Raji (cell line): ENCODE data around the gene TBC1D30.

Experiments used
- POLR2A ChIP-seq: IDR thresholded peaks from 2 replicates; pipeline ENCODE4 v1.6.1; 2011; ENCODE audit warnings: low read depth, low read length, control low read depth; ENCODE audit not compliant: insufficient read depth

Gene TBC1D30

GRCh38 chr12:64916411-64917261 lies 92.2 kb downstream of the TBC1D30 start:
- no peak for TF ChIP-seq POLR2A

GRCh38 chr12:64918344-64918743 lies 93.9 kb downstream of the TBC1D30 start:
- TF ChIP-seq POLR2A = no peak

DNA sequence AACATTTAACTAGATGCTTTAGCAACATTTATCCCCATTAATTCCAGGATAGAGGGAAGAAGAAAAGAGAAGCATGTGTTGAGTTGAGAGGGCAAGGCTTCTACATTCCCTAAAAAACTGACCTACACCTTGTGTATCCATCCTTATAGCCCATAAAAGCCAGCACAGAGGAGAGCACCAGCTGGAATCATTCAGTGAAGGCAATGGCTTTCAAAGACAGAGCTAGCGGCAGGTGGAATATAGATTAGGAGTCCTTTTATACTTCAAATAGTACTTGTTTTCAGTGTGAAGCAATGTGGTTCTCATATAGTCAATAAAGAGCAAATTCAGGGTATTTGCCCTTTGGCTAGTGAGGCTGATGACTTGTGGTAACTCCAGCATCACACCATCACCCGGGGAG lies 94.4 kb downstream of the TBC1D30 start:
- no peak for TF ChIP-seq POLR2A

DNA sequence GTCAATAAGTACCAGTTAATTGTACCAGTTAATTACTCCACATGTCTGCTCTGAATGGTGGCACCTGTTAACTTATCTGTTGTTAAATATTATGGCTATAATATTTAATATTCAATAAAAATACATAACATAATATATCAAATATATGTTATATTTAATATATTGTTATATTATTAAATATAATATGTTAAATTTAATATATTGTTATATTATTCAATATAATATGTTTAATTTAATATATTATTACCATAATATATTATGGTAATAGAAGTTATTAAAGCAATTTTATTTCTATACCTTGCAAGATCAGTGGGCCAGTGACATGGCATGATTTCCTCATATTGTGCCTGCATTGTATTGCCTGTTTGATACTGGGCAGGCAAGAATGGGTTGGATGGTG lies 98.4 kb downstream of the TBC1D30 start:
- TF ChIP-seq POLR2A = no peak

GRCh38 chr12:64923536-64923935 lies 99.1 kb downstream of the TBC1D30 start:
- no peak for TF ChIP-seq POLR2A
